T-helper 1 cell treated with Interleukin-12 subunit alpha and Interleukin-12 subunit beta and Interleukin-4 antibody, amounts not matched to agents 30 ng/mL and 1 ng/mL, for 36 hours (primary cell): Measurements from ENCODE around the gene AWAT2. TPM values are rescaled to one million over a fixed set of nuclear protein-coding genes. Genes with fewer than 3 reads are reported as not detected.
"Not testable (repeated sequence)": the region's sequence is repeated elsewhere in the genome, so short reads cannot be mapped to it uniquely, and the experiment has no call there.

Source experiments
- intact Hi-C: fragments of 100-400 bp; cut with micrococcal nuclease; formaldehyde crosslinking; loops from one replicate; pipeline ENCODE4 v1.15.1; 2024
- total RNA-seq: library from RNA; stranded (reverse); gene quantifications from 2 replicates; pipeline ENCODE4 v1.2.3, GENCODE V29; 2022

AWAT2 gene
- total RNA-seq, 1 donor from 2014 or later: not detected

GRCh38 chrX:70001708-70002341 is 47.9 kb downstream of the AWAT2 start:
- intact Hi-C loops: no loop called here

GRCh38 chrX:70001269-70001668 is 48.5 kb downstream of the AWAT2 start:
- intact Hi-C loops: no loop called here

GRCh38 chrX:69998299-69998698 is 51.4 kb downstream of the AWAT2 start:
- intact Hi-C loops: not testable (repeated sequence)

GRCh38 chrX:69996113-69996468 is 53.6 kb downstream of the AWAT2 start:
- intact Hi-C loops: no loop called here

GRCh38 chrX:69995362-69996112 is 54.2 kb downstream of the AWAT2 start:
- intact Hi-C loops: no loop called here

- intact Hi-C loops: no loop called here
Measured at GRCh38 chrX:69993494-69993893, 56.2 kb downstream of the AWAT2 start.

GRCh38 chrX:69991685-69992084 is 58.1 kb downstream of the AWAT2 start:
- intact Hi-C loops: no loop called here

Other genes starting within 250 kb of the AWAT2 start
- not detected in 2 replicates for gene OTUD6A, start 12.5 kb upstream of the AWAT2 start, total RNA-seq
- 41.2 and 45.3 TPM in 2 replicates for gene IGBP1, start 83.5 kb upstream of the AWAT2 start, total RNA-seq
- gene DGAT2L6, start 127.5 kb upstream of the AWAT2 start, total RNA-seq: not detected in 2 replicates
- gene AWAT1, start 184.7 kb upstream of the AWAT2 start, total RNA-seq: not detected in 2 replicates
- gene P2RY4, start 210.3 kb upstream of the AWAT2 start, total RNA-seq: 0.34 TPM in 1 of 2 replicates, not detected in the other
- not detected in 2 replicates for gene ARR3, start 218.4 kb upstream of the AWAT2 start, total RNA-seq
- not detected in 2 replicates for gene RAB41, start 232.2 kb upstream of the AWAT2 start, total RNA-seq
- gene PDZD11, start 240.0 kb upstream of the AWAT2 start, total RNA-seq: 32.4 and 36.1 TPM in 2 replicates
- 29.6 and 30.0 TPM in 2 replicates for gene KIF4A, start 240.2 kb upstream of the AWAT2 start, total RNA-seq